PC-3 (cell line): Measurements from ENCODE around the gene TFAP2A. TPM values are rescaled to one million over a fixed set of nuclear protein-coding genes. Genes with fewer than 3 reads are reported as not detected.

Source experiments
- ATAC-seq: fragments of 200-7000 bp; cut with Tn5 transposase; 2 replicates; pipeline ENCODE4 v1.9.1; 2020; ENCODE audit warnings: mild to moderate bottlenecking, moderate library complexity
- BruUV-seq: library from RNA; stranded (reverse); fragments of 400-500 nt; replicated peaks from 2 replicates; lab custom pipeline; 2021; lab: Mats Ljungman, UMichigan
- CTCF ChIA-PET: fragments of 300-600 bp; sonication (Branson Sonifier 250); formaldehyde crosslinking; loops from one replicate; lab custom pipeline; 2022; ENCODE audit warnings: antibody characterized with exemption; lab: Charles Lee
- POLR2A ChIA-PET: fragments of 300-600 bp; sonication (Branson Sonifier 250); formaldehyde crosslinking; loops from one replicate; lab custom pipeline; 2022; ENCODE audit warnings: antibody characterized with exemption; ENCODE audit not compliant: unreplicated experiment; lab: Charles Lee
- DNase-seq: peaks from one replicate; pipeline ENCODE4 v3.0.0-alpha.2; 2015
- H2AFZ ChIP-seq: fragments of 300-600 bp; sonication (generic); 2 replicates; pipeline ENCODE4 v1.6.0; 2016; ENCODE audit warnings: antibody characterized with exemption, low read length
- H3F3A ChIP-seq: fragments of 300-600 bp; sonication (generic); one replicate; pipeline ENCODE4 v1.6.0; 2017; ENCODE audit warnings: antibody characterized with exemption, low read length, control low read depth, mild to moderate bottlenecking; ENCODE audit not compliant: unreplicated experiment
- H3K27ac ChIP-seq: fragments of 300-600 bp; sonication (generic); 2 replicates; pipeline ENCODE4 v1.5.1; 2016; ENCODE audit warnings: mild to moderate bottlenecking, low read length
- H3K27me3 ChIP-seq: fragments of 300-600 bp; sonication (generic); 2 replicates; pipeline ENCODE4 v1.6.1; 2016; ENCODE audit warnings: low read length, mixed read lengths
- H3K36me3 ChIP-seq: fragments of 300-600 bp; sonication (generic); 2 replicates; pipeline ENCODE4 v1.6.1; 2016; ENCODE audit warnings: low read depth, mixed run types, low read length, mixed read lengths
- H3K4me1 ChIP-seq: fragments of 300-600 bp; sonication (generic); 2 replicates; pipeline ENCODE4 v1.5.1; 2016; ENCODE audit warnings: low read length; ENCODE audit not compliant: insufficient read depth
- H3K4me2 ChIP-seq: fragments of 300-600 bp; sonication (generic); 2 replicates; pipeline ENCODE4 v1.6.0; 2016; ENCODE audit warnings: low read length
- H3K4me3 ChIP-seq: fragments of 300-600 bp; sonication (generic); 2 replicates; pipeline ENCODE4 v1.5.1; 2016; ENCODE audit warnings: mild to moderate bottlenecking, low read length, mixed read lengths
- H3K79me2 ChIP-seq: fragments of 300-600 bp; sonication (generic); 2 replicates; pipeline ENCODE4 v1.6.1; 2017; ENCODE audit warnings: low read length, mixed read lengths
- H3K9ac ChIP-seq: fragments of 300-600 bp; sonication (generic); 2 replicates; pipeline ENCODE4 v1.6.0; 2016; ENCODE audit warnings: mild to moderate bottlenecking, low read length
- H3K9me2 ChIP-seq: fragments of 300-600 bp; sonication (generic); replicated peaks from 2 replicates; pipeline ENCODE4 v1.6.1; 2016; ENCODE audit warnings: mixed run types, low read length, mixed read lengths
- H3K9me3 ChIP-seq: fragments of 300-600 bp; sonication (generic); 2 replicates; pipeline ENCODE4 v1.6.1; 2016; ENCODE audit warnings: low read length, mixed read lengths
- H4K20me1 ChIP-seq: fragments of 300-600 bp; sonication (generic); 2 replicates; pipeline ENCODE4 v1.6.1; 2016; ENCODE audit warnings: low read length, mixed read lengths
- CTCF ChIP-seq: fragments of 300-600 bp; sonication (generic); conservative IDR thresholded peaks from 2 replicates; pipeline ENCODE4 v1.5.1; 2017; ENCODE audit warnings: antibody characterized with exemption, low read depth, mild to moderate bottlenecking, low read length
- EZH2 ChIP-seq: fragments of 300-600 bp; sonication (generic); IDR thresholded peaks from one replicate; pipeline ENCODE4 v1.6.1; 2017; ENCODE audit warnings: antibody characterized with exemption, mild to moderate bottlenecking, low read length; ENCODE audit not compliant: unreplicated experiment
- EZH2phosphoT487 ChIP-seq: fragments of 300-600 bp; sonication (generic); IDR thresholded peaks from 2 replicates; pipeline ENCODE4 v1.6.1; 2018; ENCODE audit warnings: mild to moderate bottlenecking, antibody characterized with exemption, low read length, borderline replicate concordance
- intact Hi-C: fragments of 100-400 bp; cut with micrococcal nuclease; formaldehyde crosslinking; loops from 2 replicates; pipeline ENCODE4 v1.9.0; 2023
- total RNA-seq: library from RNA; depleted of rRNA; stranded (reverse); fragments of >200 nt; gene quantifications from 2 replicates; pipeline ENCODE4 v1.2.3, GENCODE V29; 2014

TFAP2A gene
- total RNA-seq, 1 experiment from 2014 or later, result 29.4 TPM

GRCh38 chr6:10463040-10463439, 48.2 kb upstream of the TFAP2A start:
- TF ChIP-seq EZH2 (no peak), EZH2phosphoT487 (no peak), CTCF (no peak)
- Histone ChIP-seq H3K9me3 (no peaks in the 10 kb centered on the region), H3K4me2 (no peak overlapping the region), H3K4me1 (peaks cover 11% of the 10 kb centered on the region; the same call in 1 of the 2 replicates), H3K79me2 (no peaks in the 10 kb centered on the region), H3F3A (no peaks in the 10 kb centered on the region), H3K27ac (no peak overlapping the region), H3K9ac (no peak overlapping the region), H2AFZ (no peak overlapping the region), H3K27me3 (no peaks in the 10 kb centered on the region), H3K9me2 (no peaks in the 10 kb centered on the region), H3K4me3 (no peak overlapping the region), H4K20me1 (no peaks in the 10 kb centered on the region), H3K36me3 (no peaks in the 10 kb centered on the region)
- intact Hi-C loops, result no loop called here
- ChIA-PET CTCF (no interaction called here), POLR2A (no interaction called here)
- no peak for ATAC-seq
- BruUV-seq, result no TSS peak
- no peak for DNase-seq

DNA sequence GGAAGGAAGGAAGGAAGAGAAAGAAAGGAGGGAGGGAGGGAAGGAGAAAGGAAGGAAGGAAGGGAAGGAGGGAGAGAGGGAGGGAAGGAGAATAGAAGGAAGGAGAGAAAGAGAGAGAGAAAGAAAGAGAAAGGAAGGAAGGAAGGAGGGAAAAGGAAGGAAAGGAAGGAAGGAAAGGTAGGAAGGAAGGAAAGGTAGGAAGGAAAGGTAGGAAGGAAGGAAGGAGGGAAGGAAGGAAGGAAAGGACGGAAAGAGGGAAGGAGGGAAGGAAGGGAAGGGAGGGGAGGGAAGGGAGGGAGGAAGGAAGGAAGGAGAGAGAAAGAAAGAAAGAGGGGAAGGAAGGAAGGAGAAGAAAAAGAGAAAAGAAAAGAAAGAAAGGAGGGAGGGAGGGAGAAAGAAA, 47.0 kb upstream of the TFAP2A start:
- H3K79me2 ChIP-seq, result no peaks in the 10 kb centered on the region
- peaks cover 11% of the 10 kb centered on the region; the same call in 1 of the 2 replicates for H3K4me1 ChIP-seq
- no TSS peak for BruUV-seq
- no peaks in the 10 kb centered on the region for H4K20me1 ChIP-seq
- POLR2A ChIA-PET, result interaction anchor here (0.7 kb wide), 1 partner anchor 10 kb away, joined by 6 read pairs; no protein-coding TSS in a partner anchor
- H3K4me2 ChIP-seq, result no peak overlapping the region
- no peak overlapping the region for H3K27ac ChIP-seq
- ATAC-seq (no peak), DNase-seq (no peak)
- CTCF ChIA-PET, result interaction anchor here (0.8 kb wide), 1 partner anchor 17 kb away, joined by 7 read pairs; no protein-coding TSS in a partner anchor
- no peaks in the 10 kb centered on the region for H3F3A ChIP-seq
- no peaks in the 10 kb centered on the region for H3K36me3 ChIP-seq
- H2AFZ ChIP-seq, result no peak overlapping the region
- TF ChIP-seq CTCF, result no peak
- TF ChIP-seq EZH2phosphoT487, result no peak
- no peak for TF ChIP-seq EZH2
- H3K4me3 ChIP-seq, result no peak overlapping the region
- intact Hi-C loops, result no loop called here
- H3K9me2 ChIP-seq, result no peaks in the 10 kb centered on the region
- H3K27me3 ChIP-seq, result no peaks in the 10 kb centered on the region
- H3K9ac ChIP-seq, result no peak overlapping the region
- no peaks in the 10 kb centered on the region for H3K9me3 ChIP-seq

DNA sequence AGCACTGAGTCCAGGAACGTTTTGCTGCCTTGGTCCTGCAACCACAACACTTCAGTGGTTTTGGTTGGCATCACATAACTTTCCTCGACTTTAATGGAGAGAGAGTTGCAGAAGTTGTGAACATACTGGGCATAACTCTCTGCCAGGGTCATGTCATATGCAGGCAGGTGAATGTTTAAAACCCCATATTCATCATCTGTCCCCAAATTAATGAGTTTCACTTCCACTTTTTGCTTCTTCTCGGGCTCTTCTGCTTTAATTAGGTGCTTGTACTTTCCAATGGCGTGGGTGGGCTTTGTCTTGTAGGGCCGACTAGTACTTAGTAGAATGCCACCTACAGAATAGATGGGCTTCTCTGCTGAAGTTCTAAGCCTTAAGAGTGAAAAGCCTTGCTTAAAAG, 45.2 kb upstream of the TFAP2A start:
- H3K9me2 ChIP-seq, result no peaks in the 10 kb centered on the region
- POLR2A ChIA-PET, result no interaction called here
- H3K4me1 ChIP-seq, result peaks cover 11% of the 10 kb centered on the region; the same call in 1 of the 2 replicates
- no peaks in the 10 kb centered on the region for H3K36me3 ChIP-seq
- H3F3A ChIP-seq, result no peaks in the 10 kb centered on the region
- CTCF ChIA-PET, result no interaction called here
- intact Hi-C loops, result no loop called here
- no peaks in the 10 kb centered on the region for H3K9me3 ChIP-seq
- no peak overlapping the region for H3K9ac ChIP-seq
- TF ChIP-seq CTCF (no peak), EZH2phosphoT487 (no peak), EZH2 (no peak)
- H4K20me1 ChIP-seq, result no peaks in the 10 kb centered on the region
- no peak overlapping the region for H2AFZ ChIP-seq
- no peaks in the 10 kb centered on the region for H3K27me3 ChIP-seq
- DNase-seq (no peak), ATAC-seq (no peak)
- H3K4me2 ChIP-seq, result no peak overlapping the region
- BruUV-seq, result no TSS peak
- H3K4me3 ChIP-seq, result no peak overlapping the region
- no peaks in the 10 kb centered on the region for H3K79me2 ChIP-seq
- no peak overlapping the region for H3K27ac ChIP-seq
